Prostate gland (tissue), 2 donors: ENCODE data around the gene UBASH3B.

Experiments
- CTCF ChIP-seq, 4 experiments: fragments of 200-600 bp in 2 of 4; fragments of 450-650 bp in 2 of 4; sonication (generic) in 2 of 4; IDR thresholded peaks; 1 replicate in 3 of 4; 2 replicates in 1 of 4; pipeline ENCODE4 v1.5.1; 2016 to 2019; ENCODE audit warnings: antibody characterized with exemption in 4 of 4, mild to moderate bottlenecking in 2 of 4, moderate library complexity in 2 of 4
- POLR2A ChIP-seq: fragments of 450-650 bp; IDR thresholded peaks from one replicate; pipeline ENCODE4 v1.6.1; 2016; ENCODE audit warnings: antibody characterized with exemption, mild to moderate bottlenecking
- POLR2AphosphoS5 ChIP-seq: sonication (generic); formaldehyde crosslinking; IDR thresholded peaks from one replicate; pipeline ENCODE4 v1.6.1; 2017; ENCODE audit warnings: antibody characterized with exemption

GRCh38 chr11:122729139-122729538 lies 73.6 kb downstream of the UBASH3B start:
- no peak for TF ChIP-seq CTCF (IDR thresholded peaks at IDR 0.05)
- TF ChIP-seq POLR2AphosphoS5: no peak
- TF ChIP-seq POLR2A: no peak
